WTC11 (cell line): ENCODE data around the gene PRLR.

Experiments
- CREB1 ChIP-seq: sonication (generic); formaldehyde crosslinking; IDR thresholded peaks from 2 replicates; pipeline ENCODE4 v1.8.0; 2023; ENCODE audit warnings: mild to moderate bottlenecking, missing genetic modification reagents
- CTCF ChIP-seq: fragments of 200-600 bp; IDR thresholded peaks from 2 replicates; pipeline ENCODE4 v1.8.0; 2022; ENCODE audit warnings: antibody characterized with exemption
- FOXP1 ChIP-seq: sonication (generic); formaldehyde crosslinking; IDR thresholded peaks from 2 replicates; pipeline ENCODE4 v1.8.0; 2022; ENCODE audit warnings: missing genetic modification reagents, mild to moderate bottlenecking, moderate library complexity, borderline replicate concordance
- MAX ChIP-seq: sonication (generic); formaldehyde crosslinking; IDR thresholded peaks from 2 replicates; pipeline ENCODE4 v1.8.0; 2022; ENCODE audit warnings: mild to moderate bottlenecking, missing genetic modification reagents
- SP1 ChIP-seq: sonication (generic); formaldehyde crosslinking; conservative IDR thresholded peaks from 2 replicates; pipeline ENCODE4 v1.8.1; 2022; ENCODE audit warnings: missing genetic modification reagents
- TF ChIP-seq, protein P1 (sequence below): sonication (generic); formaldehyde crosslinking; IDR thresholded peaks from 2 replicates; pipeline ENCODE4 v1.8.0; 2022; ENCODE audit warnings: mild to moderate bottlenecking, missing genetic modification reagents
- TF ChIP-seq, protein P2 (sequence below): sonication (generic); formaldehyde crosslinking; IDR thresholded peaks from 2 replicates; pipeline ENCODE4 v1.8.0; 2023; ENCODE audit warnings: missing genetic modification reagents

GRCh38 chr5:35171991-35172390, 58.3 kb downstream of the PRLR start:
- TF ChIP-seq CTCF, result no peak
- TF ChIP-seq MAX (CRISPR knock-in tag), result no peak
- TF ChIP-seq FOXP1 (CRISPR knock-in tag), result no peak
- TF ChIP-seq CREB1 (CRISPR knock-in tag), result no peak
- no peak for TF ChIP-seq SP1 (CRISPR knock-in tag)
- TF ChIP-seq, protein P1, sequence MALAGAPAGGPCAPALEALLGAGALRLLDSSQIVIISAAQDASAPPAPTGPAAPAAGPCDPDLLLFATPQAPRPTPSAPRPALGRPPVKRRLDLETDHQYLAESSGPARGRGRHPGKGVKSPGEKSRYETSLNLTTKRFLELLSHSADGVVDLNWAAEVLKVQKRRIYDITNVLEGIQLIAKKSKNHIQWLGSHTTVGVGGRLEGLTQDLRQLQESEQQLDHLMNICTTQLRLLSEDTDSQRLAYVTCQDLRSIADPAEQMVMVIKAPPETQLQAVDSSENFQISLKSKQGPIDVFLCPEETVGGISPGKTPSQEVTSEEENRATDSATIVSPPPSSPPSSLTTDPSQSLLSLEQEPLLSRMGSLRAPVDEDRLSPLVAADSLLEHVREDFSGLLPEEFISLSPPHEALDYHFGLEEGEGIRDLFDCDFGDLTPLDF (CRISPR knock-in tag), result no peak
- TF ChIP-seq, protein P2, sequence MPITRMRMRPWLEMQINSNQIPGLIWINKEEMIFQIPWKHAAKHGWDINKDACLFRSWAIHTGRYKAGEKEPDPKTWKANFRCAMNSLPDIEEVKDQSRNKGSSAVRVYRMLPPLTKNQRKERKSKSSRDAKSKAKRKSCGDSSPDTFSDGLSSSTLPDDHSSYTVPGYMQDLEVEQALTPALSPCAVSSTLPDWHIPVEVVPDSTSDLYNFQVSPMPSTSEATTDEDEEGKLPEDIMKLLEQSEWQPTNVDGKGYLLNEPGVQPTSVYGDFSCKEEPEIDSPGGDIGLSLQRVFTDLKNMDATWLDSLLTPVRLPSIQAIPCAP (CRISPR knock-in tag), result no peak
